C4-2B (cell line): ENCODE data around the gene PACRG.

Experiments used
- H3K27ac ChIP-seq: fragments of 450-650 bp; 2 replicates; pipeline ENCODE4 v1.5.1; 2017
- CTCF ChIP-seq: fragments of 450-650 bp; conservative IDR thresholded peaks from 2 replicates; pipeline ENCODE4 v1.5.1; 2017; ENCODE audit warnings: mild to moderate bottlenecking
- ZFX ChIP-seq: fragments of 450-650 bp; IDR thresholded peaks from 2 replicates; pipeline ENCODE4 v1.6.1; 2017

Gene PACRG

GRCh38 chr6:163255265-163255664, 527.5 kb downstream of the PACRG start:
- TF ChIP-seq CTCF (no peak), ZFX (no peak)
- no peak overlapping the region for H3K27ac ChIP-seq

DNA sequence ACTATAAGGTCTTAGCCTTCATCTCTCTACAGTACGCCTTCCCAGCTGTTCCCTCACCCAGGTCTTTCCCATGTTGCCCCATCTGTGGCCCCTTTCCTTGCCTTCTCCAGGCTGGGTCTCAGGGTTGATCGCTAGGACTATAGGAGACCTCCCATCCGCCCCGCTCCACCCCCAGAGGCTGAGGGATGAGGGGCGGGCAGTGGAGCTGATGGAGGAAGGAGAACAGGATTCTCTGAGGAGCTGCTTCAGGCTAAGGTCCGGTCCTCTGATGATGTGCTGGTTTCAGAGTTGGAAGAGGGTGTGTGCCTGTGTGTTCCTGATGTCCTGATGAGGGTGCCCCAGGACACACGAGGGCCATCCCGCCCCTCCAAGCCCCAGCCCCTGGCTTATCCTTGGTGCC, 531.9 kb downstream of the PACRG start:
- TF ChIP-seq ZFX (no peak), CTCF (no peak)
- H3K27ac ChIP-seq, result no peak overlapping the region

GRCh38 chr6:163260111-163260895, 532.5 kb downstream of the PACRG start:
- no peak overlapping the region for H3K27ac ChIP-seq
- TF ChIP-seq ZFX (no peak), CTCF (no peak)

DNA sequence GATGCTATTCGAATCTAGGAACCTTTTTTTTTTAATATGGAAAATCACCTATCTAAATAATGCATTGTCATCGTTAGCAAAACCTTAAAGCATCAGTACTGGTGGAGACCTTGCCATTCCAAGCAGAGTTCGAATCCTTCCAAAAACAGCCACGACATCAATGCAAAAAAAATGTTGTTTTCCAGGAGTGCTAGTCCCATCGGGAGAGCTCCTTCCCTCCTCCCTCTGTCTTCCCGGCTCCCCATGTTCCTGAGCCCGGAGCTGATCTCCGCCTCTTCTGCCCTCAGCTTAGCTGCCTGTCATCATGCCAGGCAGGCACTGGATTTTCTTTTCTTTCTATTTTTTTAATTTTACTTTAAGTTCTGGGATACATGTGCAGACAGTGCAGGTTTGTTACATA, 533.1 kb downstream of the PACRG start:
- no peak for TF ChIP-seq CTCF
- TF ChIP-seq ZFX, result no peak
- H3K27ac ChIP-seq, result no peak overlapping the region

DNA sequence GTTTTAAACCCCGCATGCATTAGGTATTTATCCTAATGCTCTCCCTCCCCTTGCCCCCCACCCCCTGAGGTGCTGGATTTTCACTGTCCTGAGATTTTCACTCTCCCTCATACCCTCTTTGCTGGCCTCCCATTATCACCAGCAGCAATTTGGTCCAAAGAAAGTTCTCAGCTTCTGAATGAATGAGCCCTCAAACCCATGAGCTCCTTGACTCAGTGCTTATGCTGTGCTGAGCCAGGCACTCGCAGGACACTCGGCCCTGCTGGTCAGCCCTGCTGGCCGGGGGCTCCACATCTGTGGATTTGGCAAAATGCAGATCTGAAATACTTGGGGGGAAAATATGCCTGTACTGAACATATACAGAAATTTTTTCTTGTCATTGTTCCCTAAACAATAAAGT, 533.6 kb downstream of the PACRG start:
- TF ChIP-seq ZFX (no peak), CTCF (no peak)
- H3K27ac ChIP-seq, result no peak overlapping the region

- H3K27ac ChIP-seq, result no peak overlapping the region
- no peak for TF ChIP-seq ZFX
Observed at GRCh38 chr6:163262080-163262479, 534.3 kb downstream of the PACRG start.

GRCh38 chr6:163263196-163263595, 535.4 kb downstream of the PACRG start:
- no peak overlapping the region for H3K27ac ChIP-seq
- TF ChIP-seq ZFX (no peak), CTCF (no peak)

GRCh38 chr6:163263998-163264661, 536.4 kb downstream of the PACRG start:
- TF ChIP-seq CTCF (peak; percentile 27), ZFX (no peak)
- peak overlapping the region; percentile 36 for H3K27ac ChIP-seq
